Trophoblast cell (in vitro differentiated cells and primary cell): ENCODE data around the gene ZBTB37.
A peak's percentile ranks its signal among the peaks of the same experiment; 100 is the strongest.

Source experiments
- DNase-seq, 2 donors: peaks; one replicate each; pipeline ENCODE4 v3.0.0-alpha.2; 2016
- H2AFZ ChIP-seq: 2 replicates; pipeline ENCODE4 v1.6.1; 2013; ENCODE audit warnings: low read length, moderate library complexity, mild to moderate bottlenecking; ENCODE audit not compliant: insufficient read depth, poor library complexity
- H2AK5ac ChIP-seq: 2 replicates; pipeline ENCODE4 v1.6.1; 2013; ENCODE audit warnings: mild to moderate bottlenecking, low read length
- H2BK120ac ChIP-seq: 2 replicates; pipeline ENCODE4 v1.6.1; 2013; ENCODE audit warnings: low read length, mild to moderate bottlenecking, moderate library complexity; ENCODE audit not compliant: insufficient read depth, poor library complexity
- H2BK12ac ChIP-seq: 2 replicates; pipeline ENCODE4 v1.6.1; 2013; ENCODE audit warnings: mild to moderate bottlenecking, low read length, moderate library complexity
- H2BK5ac ChIP-seq: 2 replicates; pipeline ENCODE4 v1.6.1; 2013; ENCODE audit warnings: low read length, low read depth, moderate library complexity, mild to moderate bottlenecking; ENCODE audit not compliant: poor library complexity
- H3K14ac ChIP-seq: 2 replicates; pipeline ENCODE4 v1.6.1; 2013; ENCODE audit warnings: mild to moderate bottlenecking, low read length
- H3K18ac ChIP-seq: 2 replicates; pipeline ENCODE4 v1.6.1; 2013; ENCODE audit warnings: mild to moderate bottlenecking, low read length
- H3K23ac ChIP-seq: 2 replicates; pipeline ENCODE4 v1.6.1; 2013; ENCODE audit warnings: low read length
- H3K27ac ChIP-seq: 2 replicates; pipeline ENCODE4 v1.5.1; 2013; ENCODE audit warnings: low read depth, mild to moderate bottlenecking, inconsistent platforms, low read length, moderate library complexity
- H3K27me3 ChIP-seq: 2 replicates; pipeline ENCODE4 v1.6.1; 2013; ENCODE audit warnings: inconsistent platforms, mild to moderate bottlenecking, low read length, moderate library complexity; ENCODE audit not compliant: insufficient read depth
- H3K36me3 ChIP-seq, 2 experiments: 1 replicate in 1 of 2; 2 replicates in 1 of 2; pipeline ENCODE4 v1.6.1; 2013; ENCODE audit warnings: low read length in 2 of 2, mild to moderate bottlenecking in 2 of 2, moderate library complexity in 1 of 2; ENCODE audit not compliant: insufficient read depth in 2 of 2, control insufficient read depth in 1 of 2
- H3K4ac ChIP-seq: 2 replicates; pipeline ENCODE4 v1.6.1; 2013; ENCODE audit warnings: low read depth, mild to moderate bottlenecking, low read length, moderate library complexity
- H3K4me1 ChIP-seq, 2 experiments: 1 replicate in 1 of 2; 2 replicates in 1 of 2; pipeline ENCODE4 v1.6.1; 2013; ENCODE audit warnings: low read length in 2 of 2, mild to moderate bottlenecking in 2 of 2, moderate library complexity in 1 of 2; ENCODE audit not compliant: insufficient read depth in 2 of 2, control insufficient read depth in 1 of 2
- H3K4me2 ChIP-seq: 2 replicates; pipeline ENCODE4 v1.6.1; 2013; ENCODE audit warnings: inconsistent platforms, mild to moderate bottlenecking, low read length, moderate library complexity
- H3K4me3 ChIP-seq: 2 replicates; pipeline ENCODE4 v1.5.1; 2013; ENCODE audit warnings: mild to moderate bottlenecking, low read depth, low read length, inconsistent platforms
- H3K79me1 ChIP-seq: one replicate; pipeline ENCODE4 v1.6.1; 2013; ENCODE audit warnings: low read length
- H3K79me2 ChIP-seq: 2 replicates; pipeline ENCODE4 v1.6.1; 2013; ENCODE audit warnings: low read length, mild to moderate bottlenecking; ENCODE audit not compliant: control insufficient read depth, insufficient read depth, poor library complexity
- H3K9ac ChIP-seq: 2 replicates; pipeline ENCODE4 v1.6.1; 2013; ENCODE audit warnings: mild to moderate bottlenecking, low read length
- H3K9me3 ChIP-seq: 2 replicates; pipeline ENCODE4 v1.6.1; 2013; ENCODE audit warnings: low read depth, mild to moderate bottlenecking, control low read depth, inconsistent platforms, low read length; ENCODE audit not compliant: insufficient read depth
- H4K12ac ChIP-seq: 2 replicates; pipeline ENCODE4 v1.6.1; 2013; ENCODE audit warnings: low read depth, mild to moderate bottlenecking, low read length, moderate library complexity
- H4K8ac ChIP-seq: 2 replicates; pipeline ENCODE4 v1.6.1; 2013; ENCODE audit warnings: low read depth, mild to moderate bottlenecking, low read length, moderate library complexity
- H4K91ac ChIP-seq: one replicate; pipeline ENCODE4 v1.6.1; 2013; ENCODE audit warnings: low read depth, mild to moderate bottlenecking, low read length, moderate library complexity
- WGBS: extraction: QIAGEN DNeasy Blood & Tissue Kit; methylation state at CpG from one replicate; pipeline ENCODE4 v1.1.7; 2013; ENCODE audit warnings: missing lambda C conversion rate; ENCODE audit not compliant: insufficient read length, insufficient coverage; ENCODE audit errors: extremely low coverage; 5-methylcytosine and 5-hydroxymethylcytosine counted together

The ZBTB37 gene

GRCh38 chr1:173824315-173825081 lies 43.7 kb upstream of the ZBTB37 start, which contains the start of the genes CENPL and DARS2:
Gene CENPL (minus strand): TSS chr1:173824883. CDS start chr1:173811299, 13,584 bp downstream.
Gene DARS2 (plus strand): TSS chr1:173824673. CDS start chr1:173825230, 557 bp downstream.
- Histone ChIP-seq H3K4ac (peak within 1 kb of the TSS; percentile 37), H3K27me3 (no peaks in the 10 kb centered on the region), H2AK5ac (no peak within 1 kb of the TSS), H3K36me3 (no peaks in the 10 kb centered on the region), H3K9ac (peak within 1 kb of the TSS; percentile 71), H2BK12ac (no peak within 1 kb of the TSS), H3K4me1 (peaks cover 0 to 1% of the 10 kb centered on the region in 2 experiments), H3K79me2 (peaks cover 3% of the 10 kb centered on the region), H3K4me3 (peak within 1 kb of the TSS; percentile 84), H3K4me2 (peak within 1 kb of the TSS; percentile 81), H3K27ac (peak within 1 kb of the TSS; percentile 75), H2AFZ (peak within 1 kb of the TSS; percentile 71), H3K18ac (peak within 1 kb of the TSS; percentile 28), H3K14ac (peak within 1 kb of the TSS; percentile 55), H3K9me3 (no peaks in the 10 kb centered on the region), H2BK5ac (peak within 1 kb of the TSS; percentile 71), H2BK120ac (peak within 1 kb of the TSS; percentile 40), H4K91ac (peak within 1 kb of the TSS; percentile 86), H3K23ac (no peak within 1 kb of the TSS), H3K79me1 (peaks cover 7% of the 10 kb centered on the region), H4K8ac (peak within 1 kb of the TSS; percentile 78), H4K12ac (peak within 1 kb of the TSS; percentile 71)
- peak; percentile 97 to 99 for DNase-seq
- WGBS, result no CpG with 5 or more reads among the region's 55 CpGs

DNA sequence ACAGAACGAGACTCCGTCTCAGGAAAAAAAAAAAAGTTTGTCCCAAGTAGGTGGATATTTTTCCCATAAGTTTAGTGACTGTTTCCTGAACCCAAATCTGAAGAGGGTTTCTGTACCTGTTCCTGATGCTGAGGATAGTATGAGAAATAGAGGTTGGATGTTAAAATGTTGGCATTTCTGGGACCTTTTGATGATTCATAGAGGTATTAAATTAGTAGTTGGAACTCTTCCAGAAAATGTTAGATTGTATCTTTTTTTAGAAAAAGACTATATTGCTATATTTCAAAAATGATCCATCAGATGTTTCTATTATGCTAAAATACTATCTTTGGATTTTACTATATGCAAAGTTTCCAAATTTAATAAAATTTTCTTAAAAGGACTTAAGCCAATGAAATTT lies 40.6 kb upstream of the ZBTB37 start:
- Histone ChIP-seq H4K12ac (no peak overlapping the region), H3K79me2 (peaks cover 3% of the 10 kb centered on the region), H3K4ac (no peak overlapping the region), H3K79me1 (peaks cover 7% of the 10 kb centered on the region), H3K18ac (no peak overlapping the region), H3K9me3 (no peaks in the 10 kb centered on the region), H2BK120ac (no peak overlapping the region), H4K91ac (no peak overlapping the region), H3K4me2 (no peak overlapping the region), H3K27me3 (no peaks in the 10 kb centered on the region), H3K14ac (no peak overlapping the region), H3K4me1 (peaks cover 0 to 1% of the 10 kb centered on the region in 2 experiments), H2AFZ (no peak overlapping the region), H2BK5ac (no peak overlapping the region), H3K27ac (no peak overlapping the region), H3K9ac (no peak overlapping the region), H3K23ac (no peak overlapping the region), H3K4me3 (no peak overlapping the region), H2BK12ac (no peak overlapping the region), H2AK5ac (no peak overlapping the region), H3K36me3 (peaks cover 5 to 6% of the 10 kb centered on the region in 2 experiments), H4K8ac (no peak overlapping the region)
- no peak for DNase-seq
- no CpG with 5 or more reads among the region's 2 CpGs for WGBS

GRCh38 chr1:173832748-173833147 lies 35.4 kb upstream of the ZBTB37 start:
- whole genome bisulfite sequencing, result no CpG with 5 or more reads among the region's 1 CpG
- Histone ChIP-seq H4K12ac (no peak overlapping the region), H2BK12ac (no peak overlapping the region), H3K79me1 (no peaks in the 10 kb centered on the region), H3K18ac (no peak overlapping the region), H3K4me1 (no peaks in the 10 kb centered on the region), H3K9me3 (no peaks in the 10 kb centered on the region), H2AK5ac (no peak overlapping the region), H3K27me3 (no peaks in the 10 kb centered on the region), H3K4ac (no peak overlapping the region), H3K23ac (no peak overlapping the region), H2BK5ac (no peak overlapping the region), H2BK120ac (no peak overlapping the region), H4K91ac (no peak overlapping the region), H4K8ac (no peak overlapping the region), H3K27ac (no peak overlapping the region), H3K4me2 (no peak overlapping the region), H3K79me2 (no peaks in the 10 kb centered on the region), H3K9ac (no peak overlapping the region), H3K14ac (no peak overlapping the region), H3K36me3 (peaks cover 18 to 22% of the 10 kb centered on the region in 2 experiments), H3K4me3 (no peak overlapping the region), H2AFZ (no peak overlapping the region)
- DNase-seq, result no peak

DNA sequence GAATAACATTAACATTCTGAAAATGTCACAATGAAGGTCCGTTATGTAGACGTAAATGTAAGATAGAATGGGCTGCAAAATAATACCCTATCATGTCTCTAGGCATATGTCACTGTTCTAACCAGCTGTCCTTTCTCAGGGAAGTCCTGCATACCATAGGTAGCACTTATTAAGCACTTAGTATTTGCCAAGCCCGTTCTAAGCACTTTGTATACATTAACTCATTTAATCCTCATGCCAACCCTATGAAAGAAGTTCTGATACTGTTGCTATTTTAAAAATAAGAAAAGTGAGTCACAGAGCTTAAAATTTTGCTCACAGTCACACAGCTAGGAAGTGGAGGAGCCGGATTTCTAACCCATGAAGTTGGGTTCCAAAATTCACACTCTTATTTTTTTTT lies 16.1 kb upstream of the ZBTB37 start:
- Histone ChIP-seq H3K14ac (no peak overlapping the region), H4K91ac (no peak overlapping the region), H3K4me2 (no peak overlapping the region), H3K23ac (no peak overlapping the region), H3K4ac (no peak overlapping the region), H3K4me1 (peaks cover 2 to 7% of the 10 kb centered on the region in 2 experiments), H2BK5ac (no peak overlapping the region), H3K79me2 (no peaks in the 10 kb centered on the region), H3K9ac (no peak overlapping the region), H3K4me3 (no peak overlapping the region), H3K27me3 (no peaks in the 10 kb centered on the region), H3K79me1 (no peaks in the 10 kb centered on the region), H3K36me3 (peaks cover 2 to 15% of the 10 kb centered on the region in 2 experiments), H3K9me3 (no peaks in the 10 kb centered on the region), H2BK12ac (no peak overlapping the region), H3K27ac (no peak overlapping the region), H3K18ac (no peak overlapping the region), H2AFZ (no peak overlapping the region), H2BK120ac (no peak overlapping the region), H4K12ac (no peak overlapping the region), H4K8ac (no peak overlapping the region), H2AK5ac (no peak overlapping the region)
- no peak for DNase-seq
- whole genome bisulfite sequencing, result no CpG with 5 or more reads among the region's 4 CpGs
